Ovary (tissue), 9 donors: ENCODE results near the gene GRK3. TPM values are rescaled to one million over a fixed set of nuclear protein-coding genes. Genes with fewer than 3 reads are reported as not detected.

ENCODE experiments used
- DNase-seq, 5 donors: peaks; one replicate each; pipeline ENCODE4 v3.0.0-alpha.2; 2019 to 2020
- H3K27ac ChIP-seq, 2 donors: fragments of 200-600 bp; one replicate each; pipeline versions ENCODE4 v1.5.1 to v1.8.0; 2019 to 2022
- H3K27me3 ChIP-seq: fragments of 200-600 bp; one replicate; pipeline ENCODE4 v1.8.0; 2022
- H3K36me3 ChIP-seq: fragments of 200-600 bp; sonication (generic); one replicate; pipeline ENCODE4 v1.5.1; 2019
- H3K4me1 ChIP-seq: one replicate; pipeline ENCODE4 v1.8.1; 2013; ENCODE audit warnings: mild to moderate bottlenecking, moderate library complexity; ENCODE audit not compliant: insufficient read depth
- H3K4me3 ChIP-seq: fragments of 200-600 bp; sonication (generic); one replicate; pipeline ENCODE4 v1.5.1; 2017
- H3K9me3 ChIP-seq, 2 donors: fragments of 200-600 bp in 1 of 2; sonication (generic) in 1 of 2; one replicate each; pipeline versions ENCODE4 v1.5.1 to v1.8.1; 2013 to 2019; ENCODE audit warnings: mild to moderate bottlenecking in 1 of 2, moderate library complexity in 1 of 2
- EP300 ChIP-seq: sonication (generic); formaldehyde crosslinking; IDR thresholded peaks from one replicate; pipeline ENCODE4 v1.6.1; 2017; ENCODE audit warnings: antibody characterized with exemption
- POLR2A ChIP-seq: fragments of 450-650 bp; IDR thresholded peaks from one replicate; pipeline ENCODE4 v1.6.1; 2017; ENCODE audit warnings: antibody characterized with exemption, mild to moderate bottlenecking, moderate library complexity
- WGBS, 3 donors: extraction: QIAGEN DNeasy Blood & Tissue Kit in 1 of 3; methylation state at CpG; one replicate each; pipeline versions ENCODE4 v1.1.5 to v1.1.7; 2013 to 2017; 5-methylcytosine and 5-hydroxymethylcytosine counted together
- intact Hi-C, 4 donors: fragments of 100-400 bp; cut with DNase I; formaldehyde crosslinking; loops; one replicate each; pipeline versions ENCODE4 v1.11.0 to v1.15.1; 2022 to 2023
- polyA plus RNA-seq, 2 donors: library from polyadenylated mRNA; stranded (reverse); fragments of 200-250 nt in 1 of 2; fragments of 350-450 nt in 1 of 2; fragmentation: Illumina TruSeq in 1 of 2; extraction: RNeasy Lipid Tissue Mini Kit (QIAGEN cat#74804) in 1 of 2; gene quantifications; one replicate each; pipeline ENCODE4 v1.2.3, GENCODE V29; 2013 to 2014
- total RNA-seq, 7 donors: library from RNA; depleted of rRNA in 2 of 7; stranded (reverse); fragments of >200 nt in 2 of 7; fragmentation: NEBNext Ultra II Directional in 3 of 7; extraction: Animal tissue kit (Norgen Biotek cat#: 25700) in 3 of 7; gene quantifications; one replicate each; pipeline versions ENCODE4 v1.1.0 to v1.2.4, GENCODE V29; 2016 to 2023
- TF ChIP-seq, protein P1 (sequence below), 3 donors: fragments of 450-650 bp in 2 of 3; fragments of 200-600 bp in 1 of 3; IDR thresholded peaks; one replicate each; pipeline versions ENCODE4 v1.5.1 to v1.8.0; 2016 to 2022; ENCODE audit warnings: antibody characterized with exemption in 3 of 3, mild to moderate bottlenecking in 1 of 3
- donor health status: DM: no; HTN: no; CAD: no; lungs with moderate emphysema.
- donor health status: DM: no; HTN: no; CAD: no.
- donor health status: Bipolar disorder and iron deficiency.
- donor health status: DM: yes; HTN: yes; CAD: no.
- donor health status: DM: no; HTN: no; CAD: no.
- donor health status: DM: yes; HTN: yes; CAD: no.

GRK3 gene
- total and polyA plus RNA-seq, 9 donors = 1.0 to 14.8 (median 9.4) TPM

DNA sequence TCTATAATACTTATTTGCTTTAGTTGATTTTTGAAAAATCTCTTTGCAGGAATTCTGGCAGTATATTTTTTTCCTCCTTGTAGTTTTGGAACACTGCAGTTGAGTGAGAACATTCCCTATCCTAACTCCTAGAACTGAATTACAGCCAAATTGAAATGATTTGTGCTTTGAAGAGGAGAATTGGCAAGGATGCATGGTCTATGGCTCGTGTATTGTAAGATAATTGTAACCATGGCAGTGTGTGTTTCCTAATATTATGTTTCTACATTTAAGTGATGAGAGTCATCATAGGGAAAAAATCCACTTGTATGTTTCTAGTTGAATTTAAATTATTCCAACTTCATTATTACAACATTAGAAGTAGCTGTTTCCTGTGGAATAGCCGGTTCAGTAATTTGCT, 96.6 kb downstream of the GRK3 start:
- 1 to 6% (median 4%) methylated on average over 2 of the region's 2 CpGs for WGBS, 3 donors
- H3K36me3 ChIP-seq = no peaks in the 10 kb centered on the region
- peaks cover 3% of the 10 kb centered on the region for H3K4me1 ChIP-seq
- H3K4me3 ChIP-seq = no peak overlapping the region
- H3K27me3 ChIP-seq = no peaks in the 10 kb centered on the region
- intact Hi-C loops = no loop called here
- DNase-seq = no peak
- TF ChIP-seq, protein P1, sequence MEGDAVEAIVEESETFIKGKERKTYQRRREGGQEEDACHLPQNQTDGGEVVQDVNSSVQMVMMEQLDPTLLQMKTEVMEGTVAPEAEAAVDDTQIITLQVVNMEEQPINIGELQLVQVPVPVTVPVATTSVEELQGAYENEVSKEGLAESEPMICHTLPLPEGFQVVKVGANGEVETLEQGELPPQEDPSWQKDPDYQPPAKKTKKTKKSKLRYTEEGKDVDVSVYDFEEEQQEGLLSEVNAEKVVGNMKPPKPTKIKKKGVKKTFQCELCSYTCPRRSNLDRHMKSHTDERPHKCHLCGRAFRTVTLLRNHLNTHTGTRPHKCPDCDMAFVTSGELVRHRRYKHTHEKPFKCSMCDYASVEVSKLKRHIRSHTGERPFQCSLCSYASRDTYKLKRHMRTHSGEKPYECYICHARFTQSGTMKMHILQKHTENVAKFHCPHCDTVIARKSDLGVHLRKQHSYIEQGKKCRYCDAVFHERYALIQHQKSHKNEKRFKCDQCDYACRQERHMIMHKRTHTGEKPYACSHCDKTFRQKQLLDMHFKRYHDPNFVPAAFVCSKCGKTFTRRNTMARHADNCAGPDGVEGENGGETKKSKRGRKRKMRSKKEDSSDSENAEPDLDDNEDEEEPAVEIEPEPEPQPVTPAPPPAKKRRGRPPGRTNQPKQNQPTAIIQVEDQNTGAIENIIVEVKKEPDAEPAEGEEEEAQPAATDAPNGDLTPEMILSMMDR (IDR thresholded peaks at IDR 0.05) = no peak
- TF ChIP-seq POLR2A (no peak), EP300 (no peak)
- H3K27ac ChIP-seq = no peak overlapping the region
- no peaks in the 10 kb centered on the region for H3K9me3 ChIP-seq

DNA sequence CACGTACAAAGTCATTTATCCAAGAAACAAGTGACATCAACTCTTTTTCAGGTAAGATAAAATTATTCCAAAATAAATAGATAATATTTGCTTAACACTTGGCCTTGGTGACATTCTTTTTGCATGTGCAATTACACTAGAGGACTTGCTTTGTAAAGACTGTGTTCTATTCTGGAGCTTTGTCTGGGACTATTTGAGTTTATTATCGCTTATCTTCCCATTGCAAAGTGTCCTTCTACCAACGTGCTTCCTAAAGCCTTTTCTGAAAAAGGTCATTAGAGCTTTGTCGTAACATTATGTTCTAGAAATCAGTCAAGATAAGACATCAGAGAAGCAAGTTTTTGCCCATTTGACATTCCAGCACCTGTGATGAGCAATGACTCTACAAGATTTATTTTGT, 99.2 kb downstream of the GRK3 start:
- no peak overlapping the region for H3K4me3 ChIP-seq
- TF ChIP-seq, protein P1 (IDR thresholded peaks at IDR 0.05) = no peak
- TF ChIP-seq POLR2A = no peak
- TF ChIP-seq EP300 = no peak
- DNase-seq = no peak
- H3K36me3 ChIP-seq = no peaks in the 10 kb centered on the region
- H3K27me3 ChIP-seq = no peaks in the 10 kb centered on the region
- intact Hi-C loops = no loop called here
- peaks cover 7% of the 10 kb centered on the region for H3K4me1 ChIP-seq
- no peaks in the 10 kb centered on the region for H3K9me3 ChIP-seq
- no peak overlapping the region for H3K27ac ChIP-seq
- 71 to 80% (median 76%) methylated on average over 4 of the region's 4 CpGs for whole genome bisulfite sequencing, 3 donors

DNA sequence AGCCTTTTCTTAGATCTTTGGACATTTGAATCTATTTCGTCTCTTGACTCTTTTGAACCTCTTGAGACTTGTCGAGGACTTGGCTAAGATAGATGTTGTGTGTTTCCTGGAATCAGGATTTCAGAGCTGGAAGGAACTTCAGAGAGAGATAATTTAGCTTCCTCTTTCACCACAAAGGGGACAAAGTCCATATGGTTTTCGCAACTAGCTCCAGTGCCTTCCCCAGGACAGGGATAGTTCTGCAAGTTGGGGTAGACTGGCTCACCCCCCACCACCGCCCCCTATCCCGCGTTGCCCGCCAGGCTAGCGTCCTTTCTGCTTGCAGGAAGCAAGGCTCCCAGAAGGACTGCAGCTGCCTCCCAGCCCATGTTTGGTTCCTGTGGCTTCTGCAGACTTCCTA, 101.8 kb downstream of the GRK3 start:
- no peaks in the 10 kb centered on the region for H3K27me3 ChIP-seq
- H3K4me3 ChIP-seq = no peak overlapping the region
- intact Hi-C loops = no loop called here
- 2 to 7% (median 2%) methylated on average over 8 of the region's 8 CpGs for WGBS, 3 donors
- peak overlapping the region in 1 of 2 donors; percentile 12 for H3K27ac ChIP-seq
- H3K9me3 ChIP-seq = no peaks in the 10 kb centered on the region
- H3K4me1 ChIP-seq = peaks cover 7% of the 10 kb centered on the region
- no peaks in the 10 kb centered on the region for H3K36me3 ChIP-seq
- peak; percentile 62 to 82 (median 76) for DNase-seq
- TF ChIP-seq POLR2A (no peak), EP300 (no peak)
- TF ChIP-seq, protein P1 (IDR thresholded peaks at IDR 0.05) = no peak

DNA sequence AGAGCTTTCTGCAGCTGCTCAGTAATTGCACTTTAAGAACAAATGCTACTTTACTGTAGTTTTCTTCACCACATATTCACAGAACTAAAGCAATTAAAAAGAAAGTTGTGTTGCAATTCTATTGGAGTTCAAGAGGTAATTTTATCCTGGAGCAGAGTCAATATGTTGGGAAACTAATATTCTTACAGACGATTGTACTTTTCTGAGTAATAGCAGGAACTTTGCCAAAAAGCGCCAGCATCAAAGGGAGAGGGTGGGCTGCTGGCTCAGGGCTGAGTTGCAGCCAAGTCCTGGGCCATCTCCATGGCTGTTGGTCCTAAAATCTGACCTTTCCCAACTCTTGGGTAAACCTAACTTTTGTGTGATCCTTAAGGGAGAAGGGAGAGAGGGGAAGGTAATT, 104.0 kb downstream of the GRK3 start:
- no peak for TF ChIP-seq POLR2A
- TF ChIP-seq, protein P1 (IDR thresholded peaks at IDR 0.05) = no peak
- TF ChIP-seq EP300 = no peak
- Histone ChIP-seq H3K4me3 (no peak overlapping the region), H3K27ac (no peak overlapping the region), H3K9me3 (no peaks in the 10 kb centered on the region), H3K4me1 (peaks cover 7% of the 10 kb centered on the region), H3K27me3 (no peaks in the 10 kb centered on the region), H3K36me3 (no peaks in the 10 kb centered on the region)
- DNase-seq = peak; percentile 53 to 72 (median 68)
- intact Hi-C loops = loop anchor here in 1 of 4 donors (1.0 kb wide), 1 partner anchor 32 kb away; no protein-coding TSS in a partner anchor
- 12 to 16% (median 14%) methylated on average over 2 of the region's 2 CpGs for WGBS, 3 donors
